Neural cell (in vitro differentiated cells): Measurements from ENCODE around the gene SVEP1. TPM values are rescaled to one million over a fixed set of nuclear protein-coding genes. Genes with fewer than 3 reads are reported as not detected.

Experiments
- H2AFZ ChIP-seq: fragments of 200-600, 300-800 bp; sonication (generic), shearing (Covaris generic); 2 replicates; pipeline ENCODE4 v1.6.0; 2014; ENCODE audit warnings: low read depth, mild to moderate bottlenecking, antibody characterized with exemption, low read length, moderate library complexity
- H3F3A ChIP-seq: fragments of 200-600 bp; shearing (Covaris generic); 2 replicates; pipeline ENCODE4 v1.6.1; 2016; ENCODE audit warnings: mild to moderate bottlenecking, moderate library complexity, mixed read lengths, antibody characterized with exemption, low read length; ENCODE audit not compliant: insufficient read depth, poor library complexity, severe bottlenecking
- H3K27ac ChIP-seq: fragments of 200-600, 300-800 bp; sonication (generic), shearing (Covaris generic); 2 replicates; pipeline ENCODE4 v1.5.1; 2014; ENCODE audit warnings: mild to moderate bottlenecking, low read length, moderate library complexity
- H3K27me3 ChIP-seq: fragments of 300-800, 200-600 bp; sonication (generic), shearing (Covaris generic); 2 replicates; pipeline ENCODE4 v1.6.0; 2014; ENCODE audit warnings: mild to moderate bottlenecking, low read depth, low read length, moderate library complexity; ENCODE audit not compliant: insufficient read depth
- H3K36me3 ChIP-seq: fragments of 300-800, 200-600 bp; sonication (generic), shearing (Covaris generic); 2 replicates; pipeline ENCODE4 v1.5.1; 2014; ENCODE audit warnings: mild to moderate bottlenecking, antibody characterized with exemption, low read length, moderate library complexity; ENCODE audit not compliant: insufficient read depth
- H3K4me2 ChIP-seq: fragments of 300-800, 200-600 bp; sonication (generic), shearing (Covaris generic); 2 replicates; pipeline ENCODE4 v1.6.0; 2014; ENCODE audit warnings: mild to moderate bottlenecking, low read length
- H3K4me3 ChIP-seq: fragments of 300-800, 200-600 bp; sonication (generic), shearing (Covaris generic); 2 replicates; pipeline ENCODE4 v1.5.1; 2014; ENCODE audit warnings: mild to moderate bottlenecking, low read length, moderate library complexity
- H3K79me2 ChIP-seq: fragments of 200-600 bp; shearing (Covaris generic); replicated peaks from 2 replicates; pipeline ENCODE4 v1.6.0; 2014; ENCODE audit warnings: mild to moderate bottlenecking, low read length, moderate library complexity; ENCODE audit not compliant: insufficient read depth
- H3K9ac ChIP-seq: fragments of 300-800, 200-600 bp; sonication (generic), shearing (Covaris generic); 2 replicates; pipeline ENCODE4 v1.6.1; 2016; ENCODE audit warnings: mild to moderate bottlenecking, low read length, mixed read lengths
- H3K9me2 ChIP-seq: fragments of 200-600 bp; shearing (Covaris generic); 2 replicates; pipeline ENCODE4 v1.6.1; 2016; ENCODE audit warnings: mild to moderate bottlenecking, low read length, mixed read lengths; ENCODE audit not compliant: insufficient read depth
- H3K9me3 ChIP-seq: fragments of 200-600, 300-800 bp; sonication (generic), shearing (Covaris generic); 2 replicates; pipeline ENCODE4 v1.6.1; 2016; ENCODE audit warnings: mild to moderate bottlenecking, mixed run types, low read length, moderate library complexity, mixed read lengths
- H4K20me1 ChIP-seq: fragments of 200-600 bp; shearing (Covaris generic); 2 replicates; pipeline ENCODE4 v1.6.1; 2016; ENCODE audit warnings: mild to moderate bottlenecking, mixed run types; ENCODE audit not compliant: insufficient read depth
- EZH2 ChIP-seq: fragments of 200-600, 300-800 bp; shearing (Covaris generic), sonication (generic); IDR thresholded peaks from 2 replicates; pipeline ENCODE4 v1.6.1; 2014; ENCODE audit warnings: antibody characterized with exemption, low read length, borderline replicate concordance, mild to moderate bottlenecking; ENCODE audit not compliant: insufficient read depth, poor library complexity, severe bottlenecking
- POLR2AphosphoS5 ChIP-seq: IDR thresholded peaks from 2 replicates; pipeline ENCODE4 v1.6.1; 2012
- RAD21 ChIP-seq: fragments of 450-650 bp; conservative IDR thresholded peaks from 2 replicates; pipeline ENCODE4 v1.6.1; 2014; ENCODE audit warnings: antibody characterized with exemption, mild to moderate bottlenecking, moderate library complexity
- REST ChIP-seq: IDR thresholded peaks from 2 replicates; pipeline ENCODE4 v1.6.1; 2012; ENCODE audit warnings: borderline replicate concordance
- SMC3 ChIP-seq: fragments of 450-650 bp; conservative IDR thresholded peaks from 2 replicates; pipeline ENCODE4 v1.6.1; 2014; ENCODE audit warnings: antibody characterized with exemption, mild to moderate bottlenecking, moderate library complexity; ENCODE audit not compliant: poor library complexity
- TAF1 ChIP-seq: IDR thresholded peaks from 2 replicates; pipeline ENCODE4 v1.6.1; 2012; ENCODE audit warnings: low read depth
- polyA plus RNA-seq: library from polyadenylated mRNA; depleted of rRNA; stranded (reverse); fragments of >200 nt; gene quantifications from 2 replicates; pipeline ENCODE4 v1.2.3, GENCODE V29; 2014
- TF ChIP-seq, protein P1 (sequence below): fragments of 450-650 bp; IDR thresholded peaks from 2 replicates; pipeline ENCODE4 v1.5.1; 2014; ENCODE audit warnings: antibody characterized with exemption, mild to moderate bottlenecking, moderate library complexity; ENCODE audit not compliant: poor library complexity, severe bottlenecking

SVEP1 gene
- polyA plus RNA-seq, 1 donor from 2014 or later: 0.10 TPM

DNA sequence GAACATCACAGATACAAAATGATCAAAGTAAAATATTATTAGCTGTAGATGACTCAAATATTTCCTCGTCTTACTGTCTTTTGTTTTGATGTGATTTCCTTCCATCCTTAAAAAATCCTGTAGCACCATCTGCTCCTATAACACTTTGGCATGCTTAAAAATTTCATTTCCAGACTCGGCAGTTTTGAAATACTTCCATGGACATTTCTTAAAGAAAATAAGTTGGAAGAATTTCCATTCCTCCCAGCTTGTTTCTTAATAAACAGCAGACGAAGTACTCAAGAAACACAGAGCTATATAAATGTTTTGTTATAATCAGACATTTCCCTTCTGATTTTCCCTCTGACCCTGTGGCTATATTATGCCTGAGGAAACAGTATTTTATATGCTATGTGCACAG, 41.2 kb upstream of the SVEP1 start:
- H3K9me2 ChIP-seq: no peaks in the 10 kb centered on the region
- no peak overlapping the region for H3K9ac ChIP-seq
- H3K36me3 ChIP-seq: no peaks in the 10 kb centered on the region
- no peak overlapping the region for H3K27ac ChIP-seq
- H3K4me3 ChIP-seq: no peak overlapping the region
- H4K20me1 ChIP-seq: no peaks in the 10 kb centered on the region
- no peak for TF ChIP-seq REST
- no peaks in the 10 kb centered on the region for H3K79me2 ChIP-seq
- no peaks in the 10 kb centered on the region for H3K9me3 ChIP-seq
- no peak overlapping the region for H2AFZ ChIP-seq
- no peaks in the 10 kb centered on the region for H3F3A ChIP-seq
- H3K4me2 ChIP-seq: no peak overlapping the region
- no peaks in the 10 kb centered on the region for H3K27me3 ChIP-seq

- Histone ChIP-seq H4K20me1 (no peaks in the 10 kb centered on the region), H3K27me3 (no peaks in the 10 kb centered on the region), H3K4me2 (no peak overlapping the region), H3K36me3 (no peaks in the 10 kb centered on the region), H3K27ac (no peak overlapping the region), H3K79me2 (no peaks in the 10 kb centered on the region), H3K9me3 (no peaks in the 10 kb centered on the region), H3K9ac (no peak overlapping the region), H3K4me3 (no peak overlapping the region), H3K9me2 (no peaks in the 10 kb centered on the region), H3F3A (no peaks in the 10 kb centered on the region), H2AFZ (no peak overlapping the region)
- no peak for TF ChIP-seq REST
- TF ChIP-seq, protein P1, sequence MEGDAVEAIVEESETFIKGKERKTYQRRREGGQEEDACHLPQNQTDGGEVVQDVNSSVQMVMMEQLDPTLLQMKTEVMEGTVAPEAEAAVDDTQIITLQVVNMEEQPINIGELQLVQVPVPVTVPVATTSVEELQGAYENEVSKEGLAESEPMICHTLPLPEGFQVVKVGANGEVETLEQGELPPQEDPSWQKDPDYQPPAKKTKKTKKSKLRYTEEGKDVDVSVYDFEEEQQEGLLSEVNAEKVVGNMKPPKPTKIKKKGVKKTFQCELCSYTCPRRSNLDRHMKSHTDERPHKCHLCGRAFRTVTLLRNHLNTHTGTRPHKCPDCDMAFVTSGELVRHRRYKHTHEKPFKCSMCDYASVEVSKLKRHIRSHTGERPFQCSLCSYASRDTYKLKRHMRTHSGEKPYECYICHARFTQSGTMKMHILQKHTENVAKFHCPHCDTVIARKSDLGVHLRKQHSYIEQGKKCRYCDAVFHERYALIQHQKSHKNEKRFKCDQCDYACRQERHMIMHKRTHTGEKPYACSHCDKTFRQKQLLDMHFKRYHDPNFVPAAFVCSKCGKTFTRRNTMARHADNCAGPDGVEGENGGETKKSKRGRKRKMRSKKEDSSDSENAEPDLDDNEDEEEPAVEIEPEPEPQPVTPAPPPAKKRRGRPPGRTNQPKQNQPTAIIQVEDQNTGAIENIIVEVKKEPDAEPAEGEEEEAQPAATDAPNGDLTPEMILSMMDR: no peak
- TF ChIP-seq SMC3: no peak
- TF ChIP-seq POLR2AphosphoS5: no peak
- TF ChIP-seq TAF1: no peak
- TF ChIP-seq EZH2: no peak
- no peak for TF ChIP-seq RAD21
Observed at GRCh38 chr9:110619831-110620230, 40.3 kb upstream of the SVEP1 start.
